ENCODE results near the gene DLL4.

DLL4 gene

GRCh38 chr15:40930430-40931299 lies 1.5 kb downstream of the DLL4 start:
- peaks cover 15% of the 10 kb centered on the region for H3K27me3 ChIP-seq (ENCODE audit: low read depth, low read length)
- H3K4me3 ChIP-seq (ENCODE audit: low read length): no peak overlapping the region
- H3K9ac ChIP-seq (ENCODE audit: low read length): no peak overlapping the region
- H3K4me2 ChIP-seq (ENCODE audit: low read length): no peak overlapping the region
- no peak overlapping the region for H3K27ac ChIP-seq (ENCODE audit: low read length)
- H4K20me1 ChIP-seq (ENCODE audit: insufficient read depth, low read length): no peaks in the 10 kb centered on the region
- TF ChIP-seq, protein P1, sequence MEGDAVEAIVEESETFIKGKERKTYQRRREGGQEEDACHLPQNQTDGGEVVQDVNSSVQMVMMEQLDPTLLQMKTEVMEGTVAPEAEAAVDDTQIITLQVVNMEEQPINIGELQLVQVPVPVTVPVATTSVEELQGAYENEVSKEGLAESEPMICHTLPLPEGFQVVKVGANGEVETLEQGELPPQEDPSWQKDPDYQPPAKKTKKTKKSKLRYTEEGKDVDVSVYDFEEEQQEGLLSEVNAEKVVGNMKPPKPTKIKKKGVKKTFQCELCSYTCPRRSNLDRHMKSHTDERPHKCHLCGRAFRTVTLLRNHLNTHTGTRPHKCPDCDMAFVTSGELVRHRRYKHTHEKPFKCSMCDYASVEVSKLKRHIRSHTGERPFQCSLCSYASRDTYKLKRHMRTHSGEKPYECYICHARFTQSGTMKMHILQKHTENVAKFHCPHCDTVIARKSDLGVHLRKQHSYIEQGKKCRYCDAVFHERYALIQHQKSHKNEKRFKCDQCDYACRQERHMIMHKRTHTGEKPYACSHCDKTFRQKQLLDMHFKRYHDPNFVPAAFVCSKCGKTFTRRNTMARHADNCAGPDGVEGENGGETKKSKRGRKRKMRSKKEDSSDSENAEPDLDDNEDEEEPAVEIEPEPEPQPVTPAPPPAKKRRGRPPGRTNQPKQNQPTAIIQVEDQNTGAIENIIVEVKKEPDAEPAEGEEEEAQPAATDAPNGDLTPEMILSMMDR (IDR thresholded peaks at IDR 0.05; ENCODE audit: low read depth, low read length): peak; percentile 35
- no peak for TF ChIP-seq EZH2phosphoT487 (IDR thresholded peaks at IDR 0.05; ENCODE audit: low read depth)
- no peaks in the 10 kb centered on the region for H3K36me3 ChIP-seq (replicated peaks; ENCODE audit: low read depth, low read length)
- no peaks in the 10 kb centered on the region for H3K79me2 ChIP-seq (ENCODE audit: low read length)
- no peaks in the 10 kb centered on the region for H3K9me3 ChIP-seq (ENCODE audit: insufficient read depth, low read length)
- H2AFZ ChIP-seq (ENCODE audit: low read depth, low read length): no peak overlapping the region
- peaks cover 23% of the 10 kb centered on the region for H3K4me1 ChIP-seq (ENCODE audit: low read length)

DNA sequence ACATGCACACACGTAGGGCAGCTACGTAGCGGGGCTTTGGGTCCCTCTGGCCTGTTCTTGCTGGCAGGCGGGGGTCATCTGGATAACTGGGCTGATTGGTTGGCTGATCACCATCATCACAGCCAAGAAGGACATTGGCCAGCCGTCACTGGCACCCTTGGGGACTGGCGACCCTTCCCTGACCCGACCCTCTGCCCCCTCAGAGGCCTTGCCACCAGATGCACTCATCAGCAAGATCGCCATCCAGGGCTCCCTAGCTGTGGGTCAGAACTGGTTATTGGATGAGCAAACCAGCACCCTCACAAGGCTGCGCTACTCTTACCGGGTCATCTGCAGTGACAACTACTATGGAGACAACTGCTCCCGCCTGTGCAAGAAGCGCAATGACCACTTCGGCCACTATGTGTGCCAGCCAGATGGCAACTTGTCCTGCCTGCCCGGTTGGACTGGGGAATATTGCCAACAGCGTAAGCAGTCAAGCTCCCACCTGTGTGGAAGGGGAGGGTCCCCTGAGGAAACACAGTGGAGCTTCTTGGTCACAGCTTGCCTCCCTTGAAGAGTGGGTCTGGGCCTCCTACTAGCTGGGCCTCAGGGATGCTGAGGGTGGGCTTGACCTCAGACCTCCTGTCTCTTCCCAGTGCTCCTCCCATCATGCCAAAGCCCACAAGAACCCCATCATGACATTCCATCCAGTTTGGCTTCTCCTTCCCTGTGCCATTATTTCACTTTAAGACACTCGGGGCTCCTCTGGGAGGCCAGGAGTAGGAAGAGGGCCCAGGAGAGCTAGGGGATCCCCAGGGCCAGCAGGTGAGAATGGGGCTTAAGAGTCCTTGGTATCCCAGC lies 2.4 kb downstream of the DLL4 start:
- TF ChIP-seq, protein P1 (IDR thresholded peaks at IDR 0.05; ENCODE audit: low read depth, low read length): no peak
- no peak for TF ChIP-seq EZH2phosphoT487 (IDR thresholded peaks at IDR 0.05; ENCODE audit: low read depth)
- Histone ChIP-seq H3K4me3 (ENCODE audit: low read length) (no peak overlapping the region), H3K36me3 (replicated peaks; ENCODE audit: low read depth, low read length) (no peaks in the 10 kb centered on the region), H3K4me2 (ENCODE audit: low read length) (peak overlapping the region; percentile 54; the same call in 1 of the 2 replicates), H4K20me1 (ENCODE audit: insufficient read depth, low read length) (no peaks in the 10 kb centered on the region), H3K27ac (ENCODE audit: low read length) (no peak overlapping the region), H3K27me3 (ENCODE audit: low read depth, low read length) (peaks cover 15% of the 10 kb centered on the region), H3K9me3 (ENCODE audit: insufficient read depth, low read length) (no peaks in the 10 kb centered on the region), H3K79me2 (ENCODE audit: low read length) (no peaks in the 10 kb centered on the region), H3K4me1 (ENCODE audit: low read length) (peaks cover 23% of the 10 kb centered on the region), H3K9ac (ENCODE audit: low read length) (no peak overlapping the region), H2AFZ (ENCODE audit: low read depth, low read length) (peak overlapping the region; percentile 59; the same call in 1 of the 2 replicates)

- H3K36me3 ChIP-seq (replicated peaks; ENCODE audit: low read depth, low read length): no peaks in the 10 kb centered on the region
- no peaks in the 10 kb centered on the region for H3K9me3 ChIP-seq (ENCODE audit: insufficient read depth, low read length)
- TF ChIP-seq, protein P1 (IDR thresholded peaks at IDR 0.05; ENCODE audit: low read depth, low read length): no peak
- TF ChIP-seq EZH2phosphoT487 (IDR thresholded peaks at IDR 0.05; ENCODE audit: low read depth): no peak
- no peak overlapping the region for H3K9ac ChIP-seq (ENCODE audit: low read length)
- no peaks in the 10 kb centered on the region for H3K79me2 ChIP-seq (ENCODE audit: low read length)
- H3K4me1 ChIP-seq (ENCODE audit: low read length): peaks cover 23% of the 10 kb centered on the region
- H4K20me1 ChIP-seq (ENCODE audit: insufficient read depth, low read length): no peaks in the 10 kb centered on the region
- no peak overlapping the region for H3K27ac ChIP-seq (ENCODE audit: low read length)
- H3K4me3 ChIP-seq (ENCODE audit: low read length): peak overlapping the region; percentile 7; the same call in 1 of the 2 replicates
- H3K4me2 ChIP-seq (ENCODE audit: low read length): peak overlapping the region; percentile 54
- H3K27me3 ChIP-seq (ENCODE audit: low read depth, low read length): peaks cover 12% of the 10 kb centered on the region
- H2AFZ ChIP-seq (ENCODE audit: low read depth, low read length): peak overlapping the region; percentile 59; the same call in 1 of the 2 replicates
These were observed 3.0 kb downstream of the DLL4 start for GRCh38 chr15:40932156-40932555.

Data from OCI-LY3 (cell line).